Endodermal cell (in vitro differentiated cells): ENCODE measurements around the gene MLLT3. TPM values are rescaled to one million over a fixed set of nuclear protein-coding genes. Genes with fewer than 3 reads are reported as not detected.

Source experiments
- DNase-seq: peaks from one replicate; pipeline ENCODE4 v3.0.0-alpha.2; 2017
- H3K27ac ChIP-seq: 2 replicates; pipeline ENCODE4 v1.5.1; 2013; ENCODE audit warnings: mild to moderate bottlenecking, low read depth, low read length, moderate library complexity
- H3K27me3 ChIP-seq: 2 replicates; pipeline ENCODE4 v1.6.1; 2013; ENCODE audit warnings: mild to moderate bottlenecking, low read length, moderate library complexity; ENCODE audit not compliant: insufficient read depth, control insufficient read depth, poor library complexity, severe bottlenecking
- H3K36me3 ChIP-seq: 2 replicates; pipeline ENCODE4 v1.7.0; 2013; ENCODE audit warnings: mild to moderate bottlenecking, low read length, moderate library complexity; ENCODE audit not compliant: control insufficient read depth, insufficient read depth
- H3K4me1 ChIP-seq: one replicate; pipeline ENCODE4 v1.7.0; 2013; ENCODE audit warnings: low read length; ENCODE audit not compliant: control insufficient read depth, insufficient read depth
- H3K4me3 ChIP-seq: 2 replicates; pipeline ENCODE4 v1.5.1; 2013; ENCODE audit warnings: mild to moderate bottlenecking, low read length, moderate library complexity
- H3K9ac ChIP-seq: 2 replicates; pipeline ENCODE4 v1.6.1; 2013; ENCODE audit warnings: mild to moderate bottlenecking, low read length, moderate library complexity; ENCODE audit not compliant: poor library complexity, severe bottlenecking; ENCODE audit errors: extremely low read depth
- H3K9me3 ChIP-seq: 2 replicates; pipeline ENCODE4 v1.6.1; 2013; ENCODE audit warnings: mild to moderate bottlenecking, low read length, moderate library complexity; ENCODE audit not compliant: control insufficient read depth
- H3K27ac Mint-ChIP-seq: 2 replicates; pipeline ENCODE4 v1.8.0; 2020; ENCODE audit warnings: mixed read lengths
- H3K27me3 Mint-ChIP-seq: 2 replicates; pipeline ENCODE4 v1.8.0; 2021; ENCODE audit warnings: mild to moderate bottlenecking, mixed read lengths; ENCODE audit not compliant: insufficient read depth
- H3K36me3 Mint-ChIP-seq: 2 replicates; pipeline ENCODE4 v1.8.0; 2020; ENCODE audit warnings: low read depth, mixed read lengths
- H3K4me1 Mint-ChIP-seq: 2 replicates; pipeline ENCODE4 v1.8.0; 2020; ENCODE audit warnings: mixed read lengths
- H3K4me3 Mint-ChIP-seq: 2 replicates; pipeline ENCODE4 v1.8.0; 2020; ENCODE audit warnings: mild to moderate bottlenecking, moderate library complexity, mixed read lengths
- H3K9me3 Mint-ChIP-seq: 2 replicates; pipeline ENCODE4 v1.8.0; 2020; ENCODE audit warnings: mild to moderate bottlenecking, mixed read lengths
- WGBS, 2 experiments: methylation state at CpG; one replicate each; pipeline versions ENCODE4 v1.1.5 to v1.1.7; 2013; ENCODE audit warnings: missing lambda C conversion rate in 2 of 2, mixed read lengths in 1 of 2; ENCODE audit not compliant: insufficient coverage in 1 of 2, insufficient read length in 1 of 2; 5-methylcytosine and 5-hydroxymethylcytosine counted together
- total RNA-seq, 2 donors: library from RNA; stranded (reverse); fragmentation: NEBNext Ultra II Directional in 1 of 2; extraction: Animal tissue kit (Norgen Biotek cat#: 25700) in 1 of 2; gene quantifications; 2 replicates in 1 of 2; 3 replicates in 1 of 2; pipeline ENCODE4 v1.2.1, GENCODE V29; 2021
- TF ChIP-seq, protein P1 (sequence below): fragments of 200-600 bp; sonication (generic); conservative IDR thresholded peaks from 2 replicates; pipeline ENCODE4 v1.5.0; 2021; ENCODE audit warnings: antibody characterized with exemption, mild to moderate bottlenecking

Gene MLLT3
- total RNA-seq, 2 donors from 2014 or later: 5.5 to 12.2 TPM

DNA sequence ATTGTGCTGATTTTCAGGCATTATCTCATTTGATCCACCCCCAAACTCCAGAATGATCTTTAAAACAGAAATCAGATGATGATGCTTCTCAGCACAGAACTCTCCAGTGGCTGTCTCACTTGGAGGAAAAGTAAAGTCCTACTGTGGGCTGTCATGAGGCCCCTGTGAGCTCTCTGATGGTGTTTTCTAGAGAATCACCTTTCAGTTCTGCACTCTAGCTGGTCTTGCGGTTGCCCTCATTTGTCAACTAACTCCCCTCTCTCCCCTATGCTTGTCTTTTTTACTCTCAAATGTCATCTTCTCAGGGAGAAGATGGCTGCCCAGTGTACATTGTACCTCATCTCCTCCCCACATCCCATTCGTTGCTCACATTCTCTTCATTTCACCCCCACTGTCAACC, 295.8 kb downstream of the MLLT3 start:
- no peaks in the 10 kb centered on the region for H3K9me3 ChIP-seq
- no peak overlapping the region for H3K9ac ChIP-seq
- WGBS, 2 experiments: 83 to 94% methylated on average over 2 of the region's 2 CpGs
- no peak overlapping the region for H3K4me3 ChIP-seq
- TF ChIP-seq, protein P1, sequence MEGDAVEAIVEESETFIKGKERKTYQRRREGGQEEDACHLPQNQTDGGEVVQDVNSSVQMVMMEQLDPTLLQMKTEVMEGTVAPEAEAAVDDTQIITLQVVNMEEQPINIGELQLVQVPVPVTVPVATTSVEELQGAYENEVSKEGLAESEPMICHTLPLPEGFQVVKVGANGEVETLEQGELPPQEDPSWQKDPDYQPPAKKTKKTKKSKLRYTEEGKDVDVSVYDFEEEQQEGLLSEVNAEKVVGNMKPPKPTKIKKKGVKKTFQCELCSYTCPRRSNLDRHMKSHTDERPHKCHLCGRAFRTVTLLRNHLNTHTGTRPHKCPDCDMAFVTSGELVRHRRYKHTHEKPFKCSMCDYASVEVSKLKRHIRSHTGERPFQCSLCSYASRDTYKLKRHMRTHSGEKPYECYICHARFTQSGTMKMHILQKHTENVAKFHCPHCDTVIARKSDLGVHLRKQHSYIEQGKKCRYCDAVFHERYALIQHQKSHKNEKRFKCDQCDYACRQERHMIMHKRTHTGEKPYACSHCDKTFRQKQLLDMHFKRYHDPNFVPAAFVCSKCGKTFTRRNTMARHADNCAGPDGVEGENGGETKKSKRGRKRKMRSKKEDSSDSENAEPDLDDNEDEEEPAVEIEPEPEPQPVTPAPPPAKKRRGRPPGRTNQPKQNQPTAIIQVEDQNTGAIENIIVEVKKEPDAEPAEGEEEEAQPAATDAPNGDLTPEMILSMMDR: no peak
- Mint-ChIP-seq H3K27me3 (no peaks in the 10 kb centered on the region), H3K36me3 (no peaks in the 10 kb centered on the region), H3K4me3 (no peak overlapping the region), H3K4me1 (no peaks in the 10 kb centered on the region), H3K27ac (no peak overlapping the region), H3K9me3 (no peaks in the 10 kb centered on the region)
- H3K27me3 ChIP-seq: no peaks in the 10 kb centered on the region
- H3K4me1 ChIP-seq: no peaks in the 10 kb centered on the region
- no peak overlapping the region for H3K27ac ChIP-seq
- DNase-seq: no peak
- H3K36me3 ChIP-seq: no peaks in the 10 kb centered on the region

DNA sequence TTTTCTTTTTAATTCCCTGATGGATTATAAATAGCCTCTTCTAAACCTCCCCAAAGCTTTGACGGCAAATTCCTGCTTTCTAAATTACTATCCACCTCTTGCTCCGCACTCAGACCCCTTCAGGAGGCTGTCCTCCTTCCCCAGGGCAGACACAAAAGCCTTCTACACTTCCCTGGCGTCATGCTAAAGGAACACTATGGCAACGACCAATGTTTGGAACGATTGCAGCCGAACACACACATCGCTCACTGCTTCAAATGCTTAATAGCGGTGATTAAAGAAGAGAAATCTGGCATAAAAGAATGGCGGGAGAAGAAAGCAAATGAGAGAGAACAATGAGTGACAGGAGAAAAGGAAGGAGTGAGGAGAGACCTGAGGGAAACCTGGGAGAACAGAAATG, 297.3 kb downstream of the MLLT3 start:
- Mint-ChIP-seq H3K4me1 (no peaks in the 10 kb centered on the region), H3K27me3 (no peaks in the 10 kb centered on the region), H3K27ac (no peak overlapping the region), H3K4me3 (no peak overlapping the region), H3K9me3 (no peaks in the 10 kb centered on the region), H3K36me3 (no peaks in the 10 kb centered on the region)
- no peaks in the 10 kb centered on the region for H3K4me1 ChIP-seq
- no peaks in the 10 kb centered on the region for H3K9me3 ChIP-seq
- TF ChIP-seq, protein P1: no peak
- peak overlapping the region; percentile 86 for H3K27ac ChIP-seq
- WGBS, 2 experiments: 88 to 95% methylated on average over 9 of the region's 9 CpGs
- no peak for DNase-seq
- H3K27me3 ChIP-seq: no peaks in the 10 kb centered on the region
- H3K9ac ChIP-seq: no peak overlapping the region
- H3K36me3 ChIP-seq: no peaks in the 10 kb centered on the region
- H3K4me3 ChIP-seq: no peak overlapping the region

DNA sequence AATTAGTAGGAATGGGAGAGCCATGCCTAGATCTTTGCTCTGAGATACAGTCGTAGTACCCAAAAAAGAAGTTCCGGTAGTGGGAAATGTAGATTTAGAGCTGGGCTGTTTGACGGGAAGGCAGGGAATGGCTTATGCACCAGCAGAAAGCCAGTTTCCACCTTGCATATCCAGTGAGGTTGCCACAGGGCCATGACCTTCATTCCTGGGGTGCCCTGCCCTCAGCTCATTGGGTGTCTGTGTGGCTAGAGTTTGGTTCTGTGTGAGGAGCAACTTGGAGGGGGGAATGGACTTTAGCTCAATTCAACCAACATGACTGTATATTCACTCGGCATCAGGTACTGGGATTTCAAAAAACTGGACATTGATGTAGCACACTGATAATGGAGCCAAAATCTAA, 300.1 kb downstream of the MLLT3 start:
- TF ChIP-seq, protein P1: no peak
- Mint-ChIP-seq H3K4me3 (no peak overlapping the region), H3K36me3 (no peaks in the 10 kb centered on the region), H3K4me1 (peaks cover 12% of the 10 kb centered on the region), H3K9me3 (no peaks in the 10 kb centered on the region), H3K27ac (no peak overlapping the region), H3K27me3 (no peaks in the 10 kb centered on the region)
- Histone ChIP-seq H3K4me3 (no peak overlapping the region), H3K27ac (no peak overlapping the region), H3K36me3 (no peaks in the 10 kb centered on the region), H3K9me3 (no peaks in the 10 kb centered on the region), H3K27me3 (no peaks in the 10 kb centered on the region), H3K9ac (no peak overlapping the region), H3K4me1 (peaks cover 10% of the 10 kb centered on the region)
- WGBS, 2 experiments: 78 to 95% methylated on average over 1 to 4 of the region's 4 CpGs
- DNase-seq: no peak
